ENCODE data around the gene AKT2. TPM values are rescaled to one million over a fixed set of nuclear protein-coding genes. Genes with fewer than 3 reads are reported as not detected.

AKT2 gene
- total and polyA plus RNA-seq, 9 donors = 78.4 to 160 (median 112) TPM

- TF ChIP-seq EP300 (IDR thresholded peaks at IDR 0.05) (no peak), POLR2A (IDR thresholded peaks at IDR 0.05) (no peak), CTCF (IDR thresholded peaks at IDR 0.05) (no peak)
- Histone ChIP-seq H3K9me3 (no peaks in the 10 kb centered on the region), H3K27me3 (no peaks in the 10 kb centered on the region), H3K36me3 (no peaks in the 10 kb centered on the region), H3K27ac (no peak overlapping the region), H3K4me1 (ENCODE audit: insufficient read depth) (no peaks in the 10 kb centered on the region), H3K4me3 (no peak overlapping the region)
- 69 to 89% (median 72%) methylated on average over 1 of the region's 1 CpG for WGBS, 3 donors
- intact Hi-C loops (cut with DNase I) = loop anchor here in 3 of 4 donors (10.0 kb wide), 3 partner anchors 145 to 325 kb away; no protein-coding TSS in a partner anchor
- DNase-seq = no peak
Measured at GRCh38 chr19:40309666-40310065, 24.5 kb upstream of the AKT2 start.

- WGBS, 3 donors = 3% methylated on average over 5 of the region's 5 CpGs
- Histone ChIP-seq H3K4me1 (ENCODE audit: insufficient read depth) (no peaks in the 10 kb centered on the region), H3K9me3 (no peaks in the 10 kb centered on the region), H3K27me3 (no peaks in the 10 kb centered on the region), H3K4me3 (no peak overlapping the region), H3K27ac (no peak overlapping the region), H3K36me3 (no peaks in the 10 kb centered on the region)
- intact Hi-C loops (cut with DNase I) = loop anchor here in 3 of 4 donors (10.0 kb wide), 2 partner anchors 289 to 329 kb away; no protein-coding TSS in a partner anchor
- DNase-seq = peak; percentile 76 to 88 (median 81)
- peak in 2 of 3 donors; percentile 61 to 64 for TF ChIP-seq CTCF (IDR thresholded peaks at IDR 0.05)
- TF ChIP-seq POLR2A (IDR thresholded peaks at IDR 0.05) = no peak
- TF ChIP-seq EP300 (IDR thresholded peaks at IDR 0.05) = no peak
Measured at GRCh38 chr19:40305403-40305802, 20.3 kb upstream of the AKT2 start.

- H3K27me3 ChIP-seq = no peaks in the 10 kb centered on the region
- H3K4me1 ChIP-seq (ENCODE audit: insufficient read depth) = no peaks in the 10 kb centered on the region
- H3K27ac ChIP-seq = no peak overlapping the region
- H3K4me3 ChIP-seq = no peak overlapping the region
- WGBS, 3 donors = 69 to 73% (median 71%) methylated on average over 4 of the region's 4 CpGs
- intact Hi-C loops (cut with DNase I) = loop anchor here in 3 of 4 donors (10.0 kb wide), 2 partner anchors 290 to 330 kb away; no protein-coding TSS in a partner anchor
- no peak for DNase-seq
- H3K9me3 ChIP-seq = no peaks in the 10 kb centered on the region
- H3K36me3 ChIP-seq = no peaks in the 10 kb centered on the region
- no peak for TF ChIP-seq POLR2A (IDR thresholded peaks at IDR 0.05)
- no peak for TF ChIP-seq CTCF (IDR thresholded peaks at IDR 0.05)
- TF ChIP-seq EP300 (IDR thresholded peaks at IDR 0.05) = no peak
Measured at GRCh38 chr19:40304306-40304705, 19.2 kb upstream of the AKT2 start.

GRCh38 chr19:40303765-40304164, 18.6 kb upstream of the AKT2 start:
- TF ChIP-seq CTCF (IDR thresholded peaks at IDR 0.05) (no peak), POLR2A (IDR thresholded peaks at IDR 0.05) (no peak), EP300 (IDR thresholded peaks at IDR 0.05) (no peak)
- 79 to 97% (median 94%) methylated on average over 2 of the region's 2 CpGs for WGBS, 3 donors
- H3K4me1 ChIP-seq (ENCODE audit: insufficient read depth) = no peaks in the 10 kb centered on the region
- peaks cover 2% of the 10 kb centered on the region for H3K27me3 ChIP-seq
- no peak overlapping the region for H3K4me3 ChIP-seq
- H3K27ac ChIP-seq = no peak overlapping the region
- intact Hi-C loops (cut with DNase I) = loop anchor here in 3 of 4 donors (10.0 kb wide), 2 partner anchors 291 to 331 kb away; no protein-coding TSS in a partner anchor
- no peak for DNase-seq
- H3K36me3 ChIP-seq = no peaks in the 10 kb centered on the region
- H3K9me3 ChIP-seq = no peaks in the 10 kb centered on the region

Data from ovary (tissue), 9 donors.